ENCODE measurements around the gene METTL1. TPM values are rescaled to one million over a fixed set of nuclear protein-coding genes. Genes with fewer than 3 reads are reported as not detected.

The METTL1 gene
- total RNA-seq, 3 donors from 2014 or later: 10.1 to 15.3 (median 10.6) TPM

DNA sequence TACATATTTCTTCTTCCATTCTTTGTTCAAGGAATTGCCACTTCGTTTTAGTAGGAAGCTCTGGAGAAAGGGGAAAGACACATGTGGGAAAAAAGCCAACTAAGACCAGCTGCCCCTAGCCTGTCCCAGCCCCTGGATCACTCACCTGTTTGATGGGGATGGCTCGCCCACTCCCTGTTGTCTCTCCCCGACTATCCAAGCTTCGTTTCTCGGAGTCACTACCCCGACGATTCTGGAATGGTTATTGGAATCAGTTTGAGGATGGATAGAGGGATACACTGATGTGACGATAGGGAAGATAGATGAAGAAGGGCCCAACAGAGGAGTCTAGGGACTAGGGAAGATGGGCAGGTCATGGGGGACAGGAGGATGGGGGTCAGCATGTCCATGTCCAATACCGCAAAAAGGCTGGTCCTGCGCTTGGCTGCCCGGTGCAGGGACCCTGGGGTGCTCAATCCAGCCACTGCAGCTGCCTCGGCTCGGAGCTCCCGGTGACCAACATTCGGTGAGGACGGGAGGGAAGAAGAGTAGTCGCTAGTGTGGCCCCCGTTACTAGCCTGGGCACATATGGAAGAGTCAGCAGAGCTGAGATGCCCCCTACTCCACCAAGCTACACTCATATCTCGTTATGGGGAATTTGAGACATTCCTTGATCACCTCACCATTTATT, 40.4 kb downstream of the METTL1 start:
- Histone ChIP-seq H3K4me3 (no peak overlapping the region), H3K9me3 (no peaks in the 10 kb centered on the region), H3K4me1 (ENCODE audit: low read depth) (no peaks in the 10 kb centered on the region), H3K36me3 (ENCODE audit: low read depth) (no peaks in the 10 kb centered on the region)
- intact Hi-C loops (cut with DNase I, micrococcal nuclease): no loop called here
- TF ChIP-seq, protein P1, sequence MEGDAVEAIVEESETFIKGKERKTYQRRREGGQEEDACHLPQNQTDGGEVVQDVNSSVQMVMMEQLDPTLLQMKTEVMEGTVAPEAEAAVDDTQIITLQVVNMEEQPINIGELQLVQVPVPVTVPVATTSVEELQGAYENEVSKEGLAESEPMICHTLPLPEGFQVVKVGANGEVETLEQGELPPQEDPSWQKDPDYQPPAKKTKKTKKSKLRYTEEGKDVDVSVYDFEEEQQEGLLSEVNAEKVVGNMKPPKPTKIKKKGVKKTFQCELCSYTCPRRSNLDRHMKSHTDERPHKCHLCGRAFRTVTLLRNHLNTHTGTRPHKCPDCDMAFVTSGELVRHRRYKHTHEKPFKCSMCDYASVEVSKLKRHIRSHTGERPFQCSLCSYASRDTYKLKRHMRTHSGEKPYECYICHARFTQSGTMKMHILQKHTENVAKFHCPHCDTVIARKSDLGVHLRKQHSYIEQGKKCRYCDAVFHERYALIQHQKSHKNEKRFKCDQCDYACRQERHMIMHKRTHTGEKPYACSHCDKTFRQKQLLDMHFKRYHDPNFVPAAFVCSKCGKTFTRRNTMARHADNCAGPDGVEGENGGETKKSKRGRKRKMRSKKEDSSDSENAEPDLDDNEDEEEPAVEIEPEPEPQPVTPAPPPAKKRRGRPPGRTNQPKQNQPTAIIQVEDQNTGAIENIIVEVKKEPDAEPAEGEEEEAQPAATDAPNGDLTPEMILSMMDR (IDR thresholded peaks at IDR 0.05): no peak
- DNase-seq (no peak), ATAC-seq (no peak)

GRCh38 chr12:57730336-57731067, 41.4 kb downstream of the METTL1 start:
- intact Hi-C loops (cut with DNase I, micrococcal nuclease): no loop called here
- H3K4me3 ChIP-seq: no peak overlapping the region
- H3K9me3 ChIP-seq: no peaks in the 10 kb centered on the region
- DNase-seq: no peak
- H3K36me3 ChIP-seq (ENCODE audit: low read depth): no peaks in the 10 kb centered on the region
- ATAC-seq: no peak
- TF ChIP-seq, protein P1 (IDR thresholded peaks at IDR 0.05): no peak
- peaks cover 3% of the 10 kb centered on the region for H3K4me1 ChIP-seq (ENCODE audit: low read depth)

DNA sequence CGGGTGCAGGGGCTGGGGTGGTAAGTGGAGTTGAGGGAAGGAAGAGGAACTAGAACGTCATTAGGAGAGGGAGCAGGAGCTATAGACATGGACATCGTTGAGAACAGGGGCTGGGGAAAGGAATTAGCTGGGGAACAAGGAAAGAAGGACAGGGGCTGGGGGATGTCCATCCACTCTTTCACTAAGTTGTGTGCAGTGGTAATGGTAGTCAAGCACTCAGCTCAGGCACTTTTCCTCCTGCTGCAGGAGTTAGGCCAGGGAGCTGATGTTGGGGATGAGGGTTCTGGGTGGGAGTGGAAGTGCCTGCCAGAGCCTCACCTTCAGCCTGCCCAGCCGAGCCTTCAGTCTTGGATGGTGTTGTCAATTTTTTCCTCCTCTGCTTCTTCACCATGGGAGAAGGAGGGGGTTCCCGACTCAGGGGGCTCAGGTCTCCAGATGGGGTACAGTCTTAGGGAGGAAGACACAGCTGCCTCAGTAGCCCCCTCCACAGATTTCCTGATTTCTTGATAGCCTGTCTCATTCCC, 42.5 kb downstream of the METTL1 start:
- Histone ChIP-seq H3K36me3 (ENCODE audit: low read depth) (no peaks in the 10 kb centered on the region), H3K4me1 (ENCODE audit: low read depth) (peaks cover 3% of the 10 kb centered on the region), H3K4me3 (no peak overlapping the region), H3K9me3 (no peaks in the 10 kb centered on the region)
- no peak for DNase-seq
- TF ChIP-seq, protein P1 (IDR thresholded peaks at IDR 0.05): no peak
- intact Hi-C loops (cut with DNase I, micrococcal nuclease): no loop called here
- ATAC-seq: no peak

DNA sequence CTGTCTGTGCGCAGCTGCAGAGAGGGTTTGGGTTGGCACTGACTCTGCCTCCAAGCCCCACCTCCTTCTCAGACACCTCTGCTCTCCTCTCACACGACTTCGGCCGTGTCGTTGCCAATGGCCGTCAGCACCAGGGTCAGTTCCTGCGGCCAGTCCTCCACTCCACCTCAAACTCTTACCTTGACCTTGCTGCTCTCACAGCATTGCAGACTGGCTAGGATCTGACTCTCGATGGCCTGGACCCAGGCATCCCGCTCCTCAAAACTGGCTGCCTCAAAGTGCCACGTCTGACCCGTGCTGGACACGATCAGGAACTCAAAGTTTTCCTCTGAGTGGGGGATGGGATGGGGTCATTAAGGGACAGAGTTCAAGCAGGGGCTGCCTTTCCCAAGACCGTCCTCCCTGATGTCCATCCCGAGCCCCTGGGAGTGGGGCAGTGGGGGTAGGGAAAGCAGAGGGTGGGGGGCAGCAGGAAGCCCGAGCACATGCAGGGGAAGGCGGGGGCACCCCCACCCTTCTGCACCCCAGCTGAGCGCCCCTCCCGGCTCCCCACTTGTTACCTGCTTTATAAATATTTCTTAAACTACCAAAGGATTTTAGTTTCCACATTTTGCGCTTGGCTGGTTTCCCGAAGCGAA, 44.0 kb downstream of the METTL1 start:
- no peak overlapping the region for H3K4me3 ChIP-seq
- H3K9me3 ChIP-seq: no peaks in the 10 kb centered on the region
- peaks cover 3% of the 10 kb centered on the region for H3K4me1 ChIP-seq (ENCODE audit: low read depth)
- no peak for DNase-seq
- ATAC-seq: no peak
- TF ChIP-seq, protein P1 (IDR thresholded peaks at IDR 0.05): no peak
- H3K36me3 ChIP-seq (ENCODE audit: low read depth): no peaks in the 10 kb centered on the region
- intact Hi-C loops (cut with DNase I, micrococcal nuclease): no loop called here

- Histone ChIP-seq H3K36me3 (ENCODE audit: low read depth) (no peaks in the 10 kb centered on the region), H3K4me3 (peak overlapping the region; percentile 26), H3K4me1 (ENCODE audit: low read depth) (peaks cover 3% of the 10 kb centered on the region), H3K9me3 (no peaks in the 10 kb centered on the region)
- DNase-seq (peak in 2 of 3 donors; percentile 32 to 52), ATAC-seq (peak; percentile 39)
- intact Hi-C loops (cut with DNase I, micrococcal nuclease): no loop called here
- TF ChIP-seq, protein P1 (IDR thresholded peaks at IDR 0.05): no peak
Observed at GRCh38 chr12:57726884-57727757, 44.8 kb downstream of the METTL1 start.
